GM10248 (cell line): ENCODE data around the gene GYG1.

ENCODE experiments used
- CTCF ChIA-PET: fragments of 300-600 bp; sonication (Branson Sonifier 250); formaldehyde crosslinking; extraction: SDS; loops from one replicate; lab custom pipeline; 2021; ENCODE audit warnings: antibody characterized with exemption; lab: Yijun Ruan, JAX
- POLR2A ChIA-PET: fragments of 350-650 bp; sonication (Branson Sonifier 250); formaldehyde crosslinking; extraction: SDS; loops from one replicate; lab custom pipeline; 2020; ENCODE audit warnings: antibody characterized with exemption; lab: Yijun Ruan, JAX
- DNase-seq: peaks from one replicate; pipeline ENCODE4 v3.0.0; 2012; ENCODE audit errors: extremely low spot score
- TF ChIP-seq, protein P1 (sequence below): IDR thresholded peaks from 2 replicates; pipeline ENCODE4 v1.5.1; 2012; ENCODE audit warnings: mild to moderate bottlenecking, low read depth; ENCODE audit errors: extremely low read depth, missing control alignments, control extremely low read depth

GYG1 gene

DNA sequence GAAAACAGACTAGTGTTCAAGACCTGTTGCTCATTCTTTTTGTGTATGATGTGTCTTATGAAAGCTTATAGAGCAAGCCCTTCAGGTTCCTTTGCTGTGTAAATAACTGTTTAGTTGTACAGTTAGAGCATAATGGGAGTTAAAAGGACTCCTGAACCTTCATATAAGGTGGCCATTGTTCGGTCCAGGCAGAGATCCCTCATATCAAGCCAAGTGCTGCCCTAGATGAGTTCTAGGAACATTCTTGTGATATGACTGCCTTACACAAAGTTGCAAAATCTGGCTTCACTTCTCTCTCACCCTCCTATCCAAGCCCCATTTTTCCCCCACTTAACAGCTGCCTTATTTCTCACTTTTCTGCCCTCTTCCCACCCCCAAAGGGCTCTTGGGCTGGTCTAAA, 26.9 kb downstream of the GYG1 start:
- TF ChIP-seq, protein P1, sequence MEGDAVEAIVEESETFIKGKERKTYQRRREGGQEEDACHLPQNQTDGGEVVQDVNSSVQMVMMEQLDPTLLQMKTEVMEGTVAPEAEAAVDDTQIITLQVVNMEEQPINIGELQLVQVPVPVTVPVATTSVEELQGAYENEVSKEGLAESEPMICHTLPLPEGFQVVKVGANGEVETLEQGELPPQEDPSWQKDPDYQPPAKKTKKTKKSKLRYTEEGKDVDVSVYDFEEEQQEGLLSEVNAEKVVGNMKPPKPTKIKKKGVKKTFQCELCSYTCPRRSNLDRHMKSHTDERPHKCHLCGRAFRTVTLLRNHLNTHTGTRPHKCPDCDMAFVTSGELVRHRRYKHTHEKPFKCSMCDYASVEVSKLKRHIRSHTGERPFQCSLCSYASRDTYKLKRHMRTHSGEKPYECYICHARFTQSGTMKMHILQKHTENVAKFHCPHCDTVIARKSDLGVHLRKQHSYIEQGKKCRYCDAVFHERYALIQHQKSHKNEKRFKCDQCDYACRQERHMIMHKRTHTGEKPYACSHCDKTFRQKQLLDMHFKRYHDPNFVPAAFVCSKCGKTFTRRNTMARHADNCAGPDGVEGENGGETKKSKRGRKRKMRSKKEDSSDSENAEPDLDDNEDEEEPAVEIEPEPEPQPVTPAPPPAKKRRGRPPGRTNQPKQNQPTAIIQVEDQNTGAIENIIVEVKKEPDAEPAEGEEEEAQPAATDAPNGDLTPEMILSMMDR, result no peak
- ChIA-PET CTCF (interaction anchor here (0.9 to 2.7 kb wide), 2 partner anchors 10 to 13 kb away, joined by 3 to 10 read pairs; no protein-coding TSS in a partner anchor), POLR2A (interaction anchor here (0.6 kb wide), 1 partner anchor 8 kb away, joined by 3 read pairs; no protein-coding TSS in a partner anchor)
- no peak for DNase-seq

DNA sequence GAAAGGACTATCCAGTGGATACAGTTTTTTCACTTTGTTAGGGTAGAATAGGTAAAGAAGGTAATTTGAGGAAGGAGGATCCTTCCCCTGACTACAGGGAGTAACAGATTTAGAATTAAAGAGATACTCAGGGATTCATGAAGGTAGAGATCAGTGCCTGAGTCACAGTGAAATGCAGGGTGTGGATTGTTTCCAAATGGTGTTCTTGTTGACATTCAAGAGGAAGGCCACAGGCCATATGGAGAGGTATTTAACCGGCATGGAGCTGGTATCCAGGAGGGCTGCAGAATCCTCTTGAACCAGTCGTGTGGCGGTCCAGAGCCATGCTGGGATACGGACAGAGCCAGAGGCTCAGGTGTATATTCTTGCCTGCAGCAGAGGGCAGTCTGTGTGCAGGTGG, 28.2 kb downstream of the GYG1 start:
- CTCF ChIA-PET, result interaction anchor here (0.6 to 2.7 kb wide), 2 partner anchors 9 to 30 kb away, joined by 3 to 10 read pairs; no protein-coding TSS in a partner anchor
- POLR2A ChIA-PET, result no interaction called here
- TF ChIP-seq, protein P1, result no peak
- DNase-seq, result no peak

DNA sequence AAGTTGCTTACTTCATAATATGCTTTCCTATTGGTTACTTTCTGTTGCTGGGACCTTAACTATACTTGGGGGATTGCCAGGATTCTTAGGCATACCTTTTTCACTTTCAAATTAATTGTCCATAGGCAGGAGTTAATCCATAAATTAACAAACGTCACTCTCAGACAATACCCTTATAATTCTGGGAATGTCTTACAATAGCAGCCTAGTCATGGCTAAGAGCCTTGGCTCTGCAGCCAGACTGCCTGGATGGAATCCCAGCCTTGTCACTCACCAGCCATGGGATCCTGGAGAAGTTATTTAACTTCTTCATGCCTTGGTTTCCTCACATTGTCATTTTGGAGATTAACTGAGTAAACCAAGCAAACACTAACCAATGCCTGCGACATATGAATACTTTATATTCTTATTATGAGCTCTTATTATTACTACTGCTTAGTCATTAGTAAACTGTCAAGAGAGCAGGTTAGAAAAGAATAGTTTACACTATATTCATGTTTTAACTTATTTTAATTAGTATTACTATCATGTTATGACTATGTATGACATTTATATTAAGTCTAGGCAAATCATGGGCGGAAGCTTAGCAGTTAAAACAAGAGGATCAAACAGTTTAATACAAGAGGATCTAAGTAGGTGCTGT, 29.0 kb downstream of the GYG1 start:
- TF ChIP-seq, protein P1, result no peak
- POLR2A ChIA-PET, result no interaction called here
- no peak for DNase-seq
- CTCF ChIA-PET, result interaction anchor here (0.6 to 2.7 kb wide), 3 partner anchors 8 to 31 kb away, joined by 3 to 10 read pairs (median 3); no protein-coding TSS in a partner anchor

DNA sequence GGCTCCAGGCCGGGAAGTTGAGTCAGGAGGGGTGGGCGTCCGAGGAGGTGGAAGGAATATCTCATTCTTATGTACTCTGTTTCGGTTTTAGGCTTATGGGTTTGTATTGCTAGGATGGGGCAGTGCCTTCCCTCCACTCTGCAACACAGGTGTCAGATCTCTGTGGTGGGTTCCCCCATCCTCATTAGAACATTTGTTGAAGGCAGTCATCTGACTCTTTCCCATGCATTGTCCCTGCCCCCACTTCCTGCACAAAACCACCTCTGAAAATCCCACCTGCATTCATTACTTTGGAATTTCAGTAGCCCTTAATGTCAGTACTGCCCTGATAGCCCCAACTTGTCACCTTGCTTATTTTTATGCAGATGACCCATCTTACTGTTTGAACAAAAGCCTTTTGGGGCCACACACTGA, 29.5 kb downstream of the GYG1 start:
- TF ChIP-seq, protein P1, result no peak
- DNase-seq, result no peak
- ChIA-PET POLR2A (no interaction called here), CTCF (interaction anchor here (1.0 to 2.7 kb wide), 4 partner anchors 8 to 22 kb away, joined by 3 to 10 read pairs (median 4); no protein-coding TSS in a partner anchor)

DNA sequence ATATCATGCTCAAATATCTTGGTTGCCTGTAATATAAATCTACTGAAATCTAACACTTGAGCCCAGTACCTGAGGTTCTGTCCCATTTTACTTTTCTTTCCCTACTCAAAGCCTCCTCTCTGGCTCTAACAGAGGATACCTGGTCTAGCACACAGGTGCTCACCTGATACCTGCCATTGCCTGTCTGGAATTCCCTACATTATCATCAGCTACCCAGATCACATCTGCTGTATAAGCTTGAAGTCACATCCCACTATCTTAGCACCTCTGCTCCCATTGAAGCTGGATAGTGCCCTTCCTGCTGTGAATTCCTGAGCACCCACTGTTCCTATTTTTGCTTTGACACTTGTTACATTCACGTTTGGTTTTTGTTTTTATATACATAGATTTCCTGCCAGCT, 30.5 kb downstream of the GYG1 start:
- no peak for DNase-seq
- CTCF ChIA-PET, result interaction anchor here (1.2 to 1.9 kb wide), 3 partner anchors 10 to 459 kb away, joined by 3 to 5 read pairs (median 3); no protein-coding TSS in a partner anchor
- POLR2A ChIA-PET, result no interaction called here
- TF ChIP-seq, protein P1, result no peak

DNA sequence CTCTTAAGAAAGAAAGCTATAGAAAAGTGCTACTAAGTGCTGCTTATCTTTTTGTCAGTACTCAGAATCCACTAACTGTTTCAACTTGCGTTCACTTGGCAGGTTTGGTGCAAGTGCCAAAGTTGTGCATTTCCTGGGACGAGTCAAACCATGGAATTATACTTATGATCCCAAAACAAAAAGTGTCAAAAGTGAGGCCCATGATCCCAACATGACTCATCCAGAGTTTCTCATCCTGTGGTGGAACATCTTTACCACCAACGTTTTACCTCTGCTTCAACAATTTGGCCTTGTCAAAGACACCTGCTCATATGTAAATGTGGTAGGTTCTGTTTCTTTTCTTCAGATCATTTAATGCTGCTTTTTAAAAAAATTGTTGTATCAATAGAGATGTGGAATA, 32.6 kb downstream of the GYG1 start:
- POLR2A ChIA-PET, result no interaction called here
- no peak for DNase-seq
- TF ChIP-seq, protein P1, result no peak
- CTCF ChIA-PET, result no interaction called here
